ENCODE measurements around the gene HSD17B12.

- no peak for TF ChIP-seq SMC3 (IDR thresholded peaks at IDR 0.05; ENCODE audit: low read depth, low read length)
- TF ChIP-seq CTCF (conservative IDR thresholded peaks at IDR 0.05; ENCODE audit: low read depth, low read length), result no peak
- no peak for TF ChIP-seq RAD21 (IDR thresholded peaks at IDR 0.05; ENCODE audit: low read length)
- no peak for TF ChIP-seq POLR2A (IDR thresholded peaks at IDR 0.05; ENCODE audit: low read depth, low read length)
- TF ChIP-seq MAFK (IDR thresholded peaks at IDR 0.05; ENCODE audit: low read depth, low read length), result no peak
- TF ChIP-seq CEBPB (IDR thresholded peaks at IDR 0.05; ENCODE audit: low read depth, low read length), result no peak
- no peak for TF ChIP-seq RCOR1 (IDR thresholded peaks at IDR 0.05; ENCODE audit: insufficient replicate concordance, low read length)
- no peak for TF ChIP-seq USF2 (IDR thresholded peaks at IDR 0.05; ENCODE audit: low read depth, low read length)
- TF ChIP-seq RFX5 (IDR thresholded peaks at IDR 0.05; ENCODE audit: low read depth, low read length), result no peak
Measured at GRCh38 chr11:43748095-43748494, 67.6 kb downstream of the HSD17B12 start.

Data from IMR-90 (cell line).